Thymus (tissue), 11 donors: ENCODE measurements around the gene FRMD6. TPM values are rescaled to one million over a fixed set of nuclear protein-coding genes. Genes with fewer than 3 reads are reported as not detected.
A peak's percentile ranks its signal among the peaks of the same experiment; 100 is the strongest.
"Not testable (repeated sequence)": the region's sequence is repeated elsewhere in the genome, so short reads cannot be mapped to it uniquely, and the experiment has no call there.

Experiments used
- DNase-seq, 9 donors: peaks; one replicate each; pipeline ENCODE4 v3.0.0-alpha.2; 2013; ENCODE audit warnings: low spot score in 9 of 9, low read depth in 6 of 9, missing footprints in 1 of 9
- H3K27ac ChIP-seq, 2 donors: one replicate each; pipeline ENCODE4 v1.5.1; 2013; ENCODE audit warnings: control low read depth in 1 of 2, low read depth in 1 of 2, low read length in 1 of 2, mild to moderate bottlenecking in 1 of 2, moderate library complexity in 1 of 2
- H3K27me3 ChIP-seq, 2 donors: one replicate each; pipeline ENCODE4 v1.5.1; 2013; ENCODE audit warnings: low read length in 1 of 2; ENCODE audit not compliant: control insufficient read depth in 2 of 2, insufficient read depth in 1 of 2
- H3K36me3 ChIP-seq, 2 donors: one replicate each; pipeline ENCODE4 v1.5.1; 2013; ENCODE audit warnings: low read length in 1 of 2, mild to moderate bottlenecking in 1 of 2, moderate library complexity in 1 of 2; ENCODE audit not compliant: control insufficient read depth in 2 of 2, insufficient read depth in 2 of 2
- H3K4me1 ChIP-seq, 2 donors: one replicate each; pipeline ENCODE4 v1.5.1; 2013; ENCODE audit warnings: low read length in 2 of 2; ENCODE audit not compliant: control insufficient read depth in 2 of 2, insufficient read depth in 2 of 2
- H3K4me3 ChIP-seq, 2 donors: one replicate each; pipeline ENCODE4 v1.5.1; 2013; ENCODE audit warnings: low read length in 2 of 2, control low read depth in 1 of 2, mild to moderate bottlenecking in 1 of 2
- H3K9me3 ChIP-seq, 2 donors: one replicate each; pipeline ENCODE4 v1.5.1; 2013; ENCODE audit warnings: low read length in 1 of 2, mild to moderate bottlenecking in 1 of 2; ENCODE audit not compliant: control insufficient read depth in 2 of 2, insufficient read depth in 1 of 2
- WGBS: extraction: QIAGEN DNeasy Blood & Tissue Kit; methylation state at CpG from one replicate; pipeline ENCODE4 v1.1.7; 2013; 5-methylcytosine and 5-hydroxymethylcytosine counted together
- polyA plus RNA-seq: library from polyadenylated mRNA; stranded (reverse); fragments of 200-250 nt; gene quantifications from one replicate; pipeline ENCODE4 v1.2.3, GENCODE V29; 2013
- total RNA-seq: library from RNA; stranded (reverse); fragments of 120-200 nt; gene quantifications from one replicate; pipeline ENCODE4 v1.2.4, GENCODE V29; 2013
- donor health status: healthy.

Gene FRMD6
- total and polyA plus RNA-seq, 2 donors, result 8.6 to 10.2 TPM

GRCh38 chr14:51750542-51750941, 98.8 kb downstream of the FRMD6 start:
- whole genome bisulfite sequencing, result 79% methylated on average over 13 of the region's 13 CpGs

GRCh38 chr14:51751611-51752345, 100.1 kb downstream of the FRMD6 start:
- not testable (repeated sequence) for H3K27ac ChIP-seq, H3K4me3 ChIP-seq, H3K4me1 ChIP-seq, H3K36me3 ChIP-seq, H3K27me3 ChIP-seq, H3K9me3 ChIP-seq
- WGBS, result 88% methylated on average over 16 of the region's 16 CpGs
- peak in 1 of 9 donors; percentile 16 for DNase-seq

More at GRCh38 chr14:51750542-51750941, 98.8 kb downstream of the FRMD6 start:
- Histone ChIP-seq H3K36me3 (no peaks in the 10 kb centered on the region), H3K27ac (no peak overlapping the region), H3K27me3 (no peaks in the 10 kb centered on the region), H3K4me3 (no peak overlapping the region), H3K9me3 (no peaks in the 10 kb centered on the region), H3K4me1 (no peaks in the 10 kb centered on the region)
- peak in 1 of 9 donors; percentile 10 for DNase-seq

DNA sequence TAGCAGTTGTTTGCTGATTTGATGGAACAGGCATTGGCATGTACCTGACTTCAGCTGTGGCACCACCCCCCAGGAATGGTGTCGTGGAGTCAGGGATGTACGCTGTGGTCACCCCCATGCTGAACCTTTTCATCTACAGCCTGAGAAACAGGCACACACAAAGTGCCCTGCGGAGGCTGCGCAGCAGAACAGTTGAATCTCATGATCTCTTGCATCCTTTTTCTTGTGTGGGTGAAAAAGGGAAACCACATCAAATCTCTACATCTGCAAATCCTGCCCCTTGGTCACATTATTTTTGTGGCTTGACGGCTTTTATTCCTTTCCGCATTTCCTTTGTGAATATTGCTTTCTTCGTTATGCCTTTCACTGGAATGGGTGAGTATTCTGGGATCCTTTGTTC, 106.0 kb downstream of the FRMD6 start:
- H3K4me3 ChIP-seq, H3K27me3 ChIP-seq, H3K4me1 ChIP-seq, H3K27ac ChIP-seq, DNase-seq, H3K36me3 ChIP-seq, H3K9me3 ChIP-seq: not testable (repeated sequence)
- 5% methylated on average over 7 of the region's 7 CpGs for WGBS

DNA sequence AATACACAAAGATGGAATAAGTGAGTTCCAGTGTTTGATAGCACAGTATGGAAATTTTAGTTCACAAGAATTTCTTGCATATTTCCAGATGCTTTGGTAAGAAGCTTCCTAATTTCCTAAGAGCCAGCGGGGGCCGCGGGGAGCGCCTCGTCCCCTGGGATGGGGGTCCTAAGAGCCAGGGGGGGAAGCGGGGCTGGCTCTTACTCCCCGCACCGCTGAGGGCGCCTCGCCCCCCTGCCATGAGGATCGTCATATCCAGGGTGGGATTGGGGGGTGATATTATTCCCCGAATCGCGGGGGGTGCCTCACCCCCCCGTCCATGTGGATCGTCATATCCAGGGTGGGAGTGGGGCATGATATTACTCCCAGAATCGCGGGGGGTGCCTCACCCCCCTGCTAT, 108.2 kb downstream of the FRMD6 start:
- H3K9me3 ChIP-seq, result no peaks in the 10 kb centered on the region
- WGBS, result 96% methylated on average over 18 of the region's 18 CpGs
- H3K36me3 ChIP-seq, result no peaks in the 10 kb centered on the region
- H3K4me3 ChIP-seq, result no peak overlapping the region
- H3K27me3 ChIP-seq, result no peaks in the 10 kb centered on the region
- no peak overlapping the region for H3K27ac ChIP-seq
- DNase-seq, result no peak
- H3K4me1 ChIP-seq, result no peaks in the 10 kb centered on the region

DNA sequence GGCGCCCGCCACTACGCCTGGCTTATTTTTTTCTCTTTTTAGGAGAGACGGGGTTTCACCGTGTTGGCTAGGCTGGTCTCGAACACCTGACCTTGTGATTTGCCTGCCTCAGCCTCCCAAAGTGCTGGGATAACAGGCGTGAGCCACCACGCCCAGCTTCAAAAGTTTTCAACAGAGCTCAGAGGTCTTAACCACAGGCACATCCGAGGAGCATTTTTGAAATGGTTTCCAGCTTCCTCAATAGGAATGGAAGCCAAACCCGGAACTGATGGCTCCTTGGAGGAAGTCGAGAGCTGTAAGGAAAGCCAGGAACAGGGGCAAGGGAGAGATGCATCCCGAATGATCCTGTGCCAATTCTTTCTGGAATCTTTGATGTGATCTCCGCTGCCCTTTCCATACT, 114.0 kb downstream of the FRMD6 start:
- H3K27me3 ChIP-seq, H3K4me1 ChIP-seq, H3K4me3 ChIP-seq, H3K27ac ChIP-seq, DNase-seq, H3K9me3 ChIP-seq, H3K36me3 ChIP-seq: not testable (repeated sequence)
- 95% methylated on average over 13 of the region's 13 CpGs for WGBS

DNA sequence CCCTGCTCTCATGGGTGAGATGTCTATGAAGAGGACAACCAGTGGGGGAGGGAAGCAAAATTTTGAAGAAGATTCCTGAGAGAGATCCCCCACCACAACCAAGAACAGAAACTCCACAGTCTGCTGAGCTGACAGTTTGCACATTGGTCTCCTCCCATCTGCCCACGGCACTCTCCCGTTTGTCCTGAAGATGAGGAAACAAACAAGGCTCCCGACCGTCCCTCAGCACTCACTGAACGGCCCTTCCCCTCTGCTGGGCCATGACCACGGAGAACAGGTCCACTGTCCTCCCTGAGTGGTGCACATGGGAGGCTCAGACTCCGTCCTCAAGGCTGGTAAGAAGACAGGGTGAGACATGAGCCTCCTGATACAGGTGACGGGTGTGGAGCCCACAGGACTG, 114.9 kb downstream of the FRMD6 start:
- not testable (repeated sequence) for H3K4me1 ChIP-seq, H3K36me3 ChIP-seq, H3K27me3 ChIP-seq, H3K27ac ChIP-seq, DNase-seq, H3K4me3 ChIP-seq, H3K9me3 ChIP-seq
- WGBS, result 75% methylated on average over 8 of the region's 8 CpGs

- H3K27me3 ChIP-seq, H3K4me1 ChIP-seq, H3K27ac ChIP-seq, H3K9me3 ChIP-seq, H3K36me3 ChIP-seq, H3K4me3 ChIP-seq, DNase-seq: not testable (repeated sequence)
- 94% methylated on average over 7 of the region's 7 CpGs for WGBS
Measured at GRCh38 chr14:51769261-51769660, 117.6 kb downstream of the FRMD6 start.

DNA sequence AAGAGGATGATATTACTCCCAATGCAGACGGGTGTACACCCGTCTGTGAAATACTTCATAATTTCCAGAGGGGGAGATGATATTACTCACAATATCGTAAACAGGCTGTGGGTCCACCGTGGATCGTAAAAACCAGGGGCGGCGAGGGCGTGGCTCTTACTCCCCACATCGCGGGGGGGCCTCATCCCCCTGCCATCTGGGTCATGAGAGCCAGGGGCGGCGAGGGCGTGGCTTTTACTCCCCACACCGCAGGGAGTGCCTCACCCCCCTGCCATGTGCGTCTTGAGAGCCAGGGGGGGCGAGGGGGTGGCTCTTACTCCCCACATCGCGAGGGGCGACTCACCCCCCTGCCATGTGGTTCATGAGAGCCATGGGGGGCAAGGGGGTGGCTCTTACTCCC, 122.5 kb downstream of the FRMD6 start:
- Histone ChIP-seq H3K27me3 (no peaks in the 10 kb centered on the region), H3K4me3 (no peak overlapping the region), H3K27ac (no peak overlapping the region), H3K9me3 (no peaks in the 10 kb centered on the region), H3K4me1 (no peaks in the 10 kb centered on the region), H3K36me3 (no peaks in the 10 kb centered on the region)
- 88% methylated on average over 19 of the region's 19 CpGs for WGBS
- DNase-seq, result peak in 2 of 9 donors; percentile 29 to 36

GRCh38 chr14:51776102-51776894, 124.6 kb downstream of the FRMD6 start:
- DNase-seq, result peak in 4 of 9 donors; percentile 29 to 69 (median 36)
- Histone ChIP-seq H3K27me3 (no peaks in the 10 kb centered on the region), H3K9me3 (no peaks in the 10 kb centered on the region), H3K36me3 (no peaks in the 10 kb centered on the region), H3K4me3 (no peak overlapping the region), H3K4me1 (peaks cover 2 to 5% of the 10 kb centered on the region in 2 donors), H3K27ac (no peak overlapping the region)
- 44% methylated on average over 13 of the region's 13 CpGs for WGBS
